ENCODE measurements around the gene PDE7B. TPM values are rescaled to one million over a fixed set of nuclear protein-coding genes. Genes with fewer than 3 reads are reported as not detected.

Gene PDE7B
- total and polyA plus RNA-seq, 4 experiments from 2014 or later = 0.06 to 0.94 (median 0.28) TPM

- intact Hi-C loops (cut with micrococcal nuclease) = no loop called here
- no peaks in the 10 kb centered on the region for H3K36me3 Mint-ChIP-seq
- H3K9me3 Mint-ChIP-seq = peaks cover 0 to 8% (median 0%) of the 10 kb centered on the region in 8 donors
- Histone ChIP-seq H3K27me3 (ENCODE audit: insufficient read depth, low read length) (no peaks in the 10 kb centered on the region), H3K4me1 (ENCODE audit: insufficient read depth, low read length) (no peaks in the 10 kb centered on the region), H3K36me3 (ENCODE audit: insufficient read depth, low read length) (no peaks in the 10 kb centered on the region), H3K27ac (ENCODE audit: low read depth, low read length) (no peak overlapping the region), H3K9me3 (ENCODE audit: control insufficient read depth in 1 of 2, low read length in 2 of 2) (no peaks in the 10 kb centered on the region), H3K4me3 (ENCODE audit: low read length in 2 of 2) (no peak overlapping the region)
- H3K27ac Mint-ChIP-seq = no peak overlapping the region
- H3K4me3 Mint-ChIP-seq = no peak overlapping the region
- H3K4me1 Mint-ChIP-seq = peaks cover 0 to 2% (median 0%) of the 10 kb centered on the region in 4 donors
- ChIA-PET POLR2A (ENCODE audit: partially characterized antibody) (no interaction called here), CTCF (ENCODE audit: partially characterized antibody) (no interaction called here)
- DNase-seq = no peak
- H3K27me3 Mint-ChIP-seq = peaks cover 0 to 2% of the 10 kb centered on the region in 2 donors
Measured at GRCh38 chr6:136158971-136159370, 307.5 kb downstream of the PDE7B start.

- ChIA-PET POLR2A (ENCODE audit: partially characterized antibody) (no interaction called here), CTCF (ENCODE audit: partially characterized antibody) (no interaction called here)
- intact Hi-C loops (cut with micrococcal nuclease) = no loop called here
- no peaks in the 10 kb centered on the region for H3K27me3 ChIP-seq (ENCODE audit: insufficient read depth, low read length)
- H3K4me1 ChIP-seq (ENCODE audit: insufficient read depth, low read length) = no peaks in the 10 kb centered on the region
- H3K36me3 ChIP-seq (ENCODE audit: insufficient read depth, low read length) = no peaks in the 10 kb centered on the region
- Mint-ChIP-seq H3K4me1 (peaks cover 0 to 2% (median 0%) of the 10 kb centered on the region in 4 donors), H3K36me3 (no peaks in the 10 kb centered on the region), H3K27ac (no peak overlapping the region), H3K9me3 (peaks cover 0 to 8% (median 0%) of the 10 kb centered on the region in 8 donors), H3K4me3 (no peak overlapping the region), H3K27me3 (peaks cover 0 to 2% of the 10 kb centered on the region in 2 donors)
- no peak overlapping the region for H3K4me3 ChIP-seq (ENCODE audit: low read length in 2 of 2)
- H3K27ac ChIP-seq (ENCODE audit: low read depth, low read length) = no peak overlapping the region
- no peak for DNase-seq
- H3K9me3 ChIP-seq (ENCODE audit: control insufficient read depth in 1 of 2, low read length in 2 of 2) = no peaks in the 10 kb centered on the region
Measured at GRCh38 chr6:136160250-136160649, 308.7 kb downstream of the PDE7B start.

DNA sequence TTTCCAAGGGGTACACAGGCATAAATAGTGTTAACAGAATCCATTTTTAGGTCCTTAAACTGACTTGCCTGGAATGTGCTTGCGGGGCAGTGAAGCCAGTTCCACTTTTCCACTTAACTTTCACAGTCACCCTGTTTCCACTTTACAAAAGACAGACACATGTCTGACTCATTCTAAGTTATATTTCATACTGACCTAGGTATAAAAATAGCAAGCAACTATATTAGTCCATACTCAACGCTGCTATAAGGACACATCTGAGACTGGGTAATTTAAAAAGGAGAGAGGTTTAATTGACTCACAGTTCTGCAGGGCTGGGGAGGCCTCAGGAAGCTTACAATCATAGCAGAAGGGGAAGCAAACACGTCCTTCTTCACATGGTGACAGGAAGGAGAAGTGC, 310.4 kb downstream of the PDE7B start:
- H3K9me3 ChIP-seq (ENCODE audit: control insufficient read depth in 1 of 2, low read length in 2 of 2) = no peaks in the 10 kb centered on the region
- POLR2A ChIA-PET (ENCODE audit: partially characterized antibody) = no interaction called here
- no peaks in the 10 kb centered on the region for H3K27me3 ChIP-seq (ENCODE audit: insufficient read depth, low read length)
- H3K36me3 ChIP-seq (ENCODE audit: insufficient read depth, low read length) = no peaks in the 10 kb centered on the region
- no peak overlapping the region for H3K4me3 ChIP-seq (ENCODE audit: low read length in 2 of 2)
- H3K4me1 ChIP-seq (ENCODE audit: insufficient read depth, low read length) = no peaks in the 10 kb centered on the region
- Mint-ChIP-seq H3K4me3 (no peak overlapping the region), H3K36me3 (no peaks in the 10 kb centered on the region), H3K27ac (no peak overlapping the region), H3K4me1 (peaks cover 0 to 2% (median 0%) of the 10 kb centered on the region in 4 donors), H3K9me3 (peaks cover 0 to 8% (median 2%) of the 10 kb centered on the region in 8 donors), H3K27me3 (peaks cover 2 to 4% of the 10 kb centered on the region in 2 donors)
- no peak overlapping the region for H3K27ac ChIP-seq (ENCODE audit: low read depth, low read length)
- no peak for DNase-seq
- CTCF ChIA-PET (ENCODE audit: partially characterized antibody) = no interaction called here
- intact Hi-C loops (cut with micrococcal nuclease) = no loop called here

- no peak overlapping the region for H3K4me3 ChIP-seq (ENCODE audit: low read length in 2 of 2)
- intact Hi-C loops (cut with micrococcal nuclease) = no loop called here
- no peak overlapping the region for H3K27ac ChIP-seq (ENCODE audit: low read depth, low read length)
- H3K27me3 ChIP-seq (ENCODE audit: insufficient read depth, low read length) = no peaks in the 10 kb centered on the region
- Mint-ChIP-seq H3K36me3 (no peaks in the 10 kb centered on the region), H3K9me3 (peaks cover 0 to 8% (median 4%) of the 10 kb centered on the region in 8 donors), H3K4me1 (peaks cover 0 to 2% (median 0%) of the 10 kb centered on the region in 4 donors), H3K27ac (no peak overlapping the region), H3K27me3 (peaks cover 3 to 4% of the 10 kb centered on the region in 2 donors), H3K4me3 (no peak overlapping the region)
- no peaks in the 10 kb centered on the region for H3K36me3 ChIP-seq (ENCODE audit: insufficient read depth, low read length)
- POLR2A ChIA-PET (ENCODE audit: partially characterized antibody) = no interaction called here
- CTCF ChIA-PET (ENCODE audit: partially characterized antibody) = no interaction called here
- no peak for DNase-seq
- no peaks in the 10 kb centered on the region for H3K9me3 ChIP-seq (ENCODE audit: control insufficient read depth in 1 of 2, low read length in 2 of 2)
- no peaks in the 10 kb centered on the region for H3K4me1 ChIP-seq (ENCODE audit: insufficient read depth, low read length)
Measured at GRCh38 chr6:136163260-136163659, 311.8 kb downstream of the PDE7B start.

- Histone ChIP-seq H3K36me3 (ENCODE audit: insufficient read depth, low read length) (no peaks in the 10 kb centered on the region), H3K27ac (ENCODE audit: low read depth, low read length) (no peak overlapping the region), H3K4me3 (ENCODE audit: low read length in 2 of 2) (no peak overlapping the region), H3K9me3 (ENCODE audit: control insufficient read depth in 1 of 2, low read length in 2 of 2) (no peaks in the 10 kb centered on the region), H3K4me1 (ENCODE audit: insufficient read depth, low read length) (no peaks in the 10 kb centered on the region), H3K27me3 (ENCODE audit: insufficient read depth, low read length) (no peaks in the 10 kb centered on the region)
- H3K36me3 Mint-ChIP-seq = no peaks in the 10 kb centered on the region
- H3K27ac Mint-ChIP-seq = no peak overlapping the region
- H3K9me3 Mint-ChIP-seq = peaks cover 0 to 9% (median 3%) of the 10 kb centered on the region in 8 donors
- no peak for DNase-seq
- H3K4me1 Mint-ChIP-seq = no peaks in the 10 kb centered on the region
- H3K27me3 Mint-ChIP-seq = peaks cover 1 to 4% of the 10 kb centered on the region in 2 donors
- CTCF ChIA-PET (ENCODE audit: partially characterized antibody) = no interaction called here
- POLR2A ChIA-PET (ENCODE audit: partially characterized antibody) = no interaction called here
- H3K4me3 Mint-ChIP-seq = no peak overlapping the region
- intact Hi-C loops (cut with micrococcal nuclease) = no loop called here
Measured at GRCh38 chr6:136166815-136167214, 315.3 kb downstream of the PDE7B start.

GRCh38 chr6:136169394-136170148, 318.1 kb downstream of the PDE7B start:
- H3K4me3 Mint-ChIP-seq = no peak overlapping the region
- peaks cover 0 to 15% (median 0%) of the 10 kb centered on the region in 8 donors for H3K9me3 Mint-ChIP-seq
- Histone ChIP-seq H3K27me3 (ENCODE audit: insufficient read depth, low read length) (no peaks in the 10 kb centered on the region), H3K27ac (ENCODE audit: low read depth, low read length) (no peak overlapping the region), H3K4me1 (ENCODE audit: insufficient read depth, low read length) (no peaks in the 10 kb centered on the region), H3K36me3 (ENCODE audit: insufficient read depth, low read length) (no peaks in the 10 kb centered on the region), H3K4me3 (ENCODE audit: low read length in 2 of 2) (no peak overlapping the region), H3K9me3 (ENCODE audit: control insufficient read depth in 1 of 2, low read length in 2 of 2) (no peaks in the 10 kb centered on the region)
- H3K4me1 Mint-ChIP-seq = no peaks in the 10 kb centered on the region
- H3K27me3 Mint-ChIP-seq = peaks cover 1 to 4% of the 10 kb centered on the region in 2 donors
- DNase-seq = no peak
- ChIA-PET CTCF (ENCODE audit: partially characterized antibody) (no interaction called here), POLR2A (ENCODE audit: partially characterized antibody) (no interaction called here)
- no peaks in the 10 kb centered on the region for H3K36me3 Mint-ChIP-seq
- intact Hi-C loops (cut with micrococcal nuclease) = no loop called here
- H3K27ac Mint-ChIP-seq = no peak overlapping the region

DNA sequence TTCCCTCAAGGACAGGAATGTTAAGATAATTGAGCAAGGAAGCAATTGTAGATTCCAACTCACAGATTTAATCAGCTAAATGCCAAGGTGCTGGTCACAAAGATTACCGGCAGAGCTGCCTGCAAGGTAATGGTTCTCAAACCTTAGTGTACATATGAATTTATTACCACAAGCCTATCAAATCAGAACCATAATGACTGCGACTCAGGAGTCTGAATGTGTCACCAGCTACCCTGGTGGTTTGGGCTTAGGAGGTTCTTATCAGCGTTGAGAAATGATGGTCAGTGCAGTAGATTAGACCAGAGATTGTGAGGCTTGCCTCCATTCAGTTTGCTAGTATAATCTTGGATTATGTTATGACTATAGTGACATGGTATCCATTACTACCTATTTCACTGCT, 319.7 kb downstream of the PDE7B start:
- Mint-ChIP-seq H3K36me3 (no peaks in the 10 kb centered on the region), H3K27ac (no peak overlapping the region), H3K4me3 (no peak overlapping the region), H3K27me3 (peaks cover 2 to 3% of the 10 kb centered on the region in 2 donors), H3K4me1 (no peaks in the 10 kb centered on the region), H3K9me3 (peaks cover 0 to 15% (median 0%) of the 10 kb centered on the region in 8 donors)
- Histone ChIP-seq H3K9me3 (ENCODE audit: control insufficient read depth in 1 of 2, low read length in 2 of 2) (no peaks in the 10 kb centered on the region), H3K4me1 (ENCODE audit: insufficient read depth, low read length) (no peaks in the 10 kb centered on the region), H3K36me3 (ENCODE audit: insufficient read depth, low read length) (no peaks in the 10 kb centered on the region), H3K4me3 (ENCODE audit: low read length in 2 of 2) (no peak overlapping the region), H3K27me3 (ENCODE audit: insufficient read depth, low read length) (no peaks in the 10 kb centered on the region), H3K27ac (ENCODE audit: low read depth, low read length) (no peak overlapping the region)
- ChIA-PET POLR2A (ENCODE audit: partially characterized antibody) (no interaction called here), CTCF (ENCODE audit: partially characterized antibody) (no interaction called here)
- DNase-seq = no peak
- intact Hi-C loops (cut with micrococcal nuclease) = no loop called here
